Stimulated activated CD4-positive, alpha-beta T cell treated with anti-CD3 and anti-CD28 coated beads, Interleukin-2, amount 100 ng/mL, for 24 hours (primary cell): Measurements from ENCODE around the gene C1orf216.
A peak's percentile ranks its signal among the peaks of the same experiment; 100 is the strongest.
"Not testable (repeated sequence)": the region's sequence is repeated elsewhere in the genome, so short reads cannot be mapped to it uniquely, and the experiment has no call there.

Experiments used
- DNase-seq, 2 donors: peaks; one replicate each; pipeline ENCODE4 v3.0.0-alpha.2; 2020

C1orf216 gene

DNA sequence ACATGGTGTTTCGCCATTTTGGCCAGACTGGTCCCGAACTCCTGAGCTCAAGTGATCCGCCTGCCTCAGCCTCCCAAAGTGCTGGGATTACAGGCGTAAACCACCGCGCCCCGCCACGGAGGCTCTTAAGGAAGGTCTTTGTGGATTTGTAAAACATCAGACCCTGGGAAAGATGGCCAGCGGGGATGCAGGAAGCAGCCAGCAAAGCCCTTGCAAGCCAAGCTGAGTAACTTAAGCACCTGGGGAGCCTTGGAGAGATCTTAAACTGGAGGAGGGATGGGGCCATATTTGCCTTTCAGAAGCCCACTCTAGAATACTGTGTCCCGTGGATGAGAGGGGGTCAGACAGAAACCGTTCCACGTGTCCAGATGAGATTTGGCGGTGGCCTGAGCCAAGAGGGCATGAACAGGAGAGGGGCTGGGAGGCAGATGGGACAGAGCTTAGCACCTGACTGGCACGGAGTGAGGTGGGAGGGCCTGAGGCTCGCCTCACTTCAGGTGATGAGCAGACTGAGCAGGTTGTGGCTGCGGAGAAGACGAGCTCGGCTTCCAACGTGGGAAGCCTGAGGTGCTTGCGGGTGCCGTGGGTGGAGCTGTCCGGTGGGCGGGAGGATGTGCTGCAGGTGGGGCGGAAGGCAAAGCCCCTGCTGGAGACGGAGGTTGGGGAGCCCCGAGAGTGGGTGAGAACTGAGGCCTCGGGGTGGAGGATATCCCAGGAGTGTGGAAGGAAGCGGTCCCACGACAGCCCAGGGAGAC, 11.7 kb downstream of the C1orf216 start:
- DNase-seq = peak in 1 of 2 donors; percentile 22

DNA sequence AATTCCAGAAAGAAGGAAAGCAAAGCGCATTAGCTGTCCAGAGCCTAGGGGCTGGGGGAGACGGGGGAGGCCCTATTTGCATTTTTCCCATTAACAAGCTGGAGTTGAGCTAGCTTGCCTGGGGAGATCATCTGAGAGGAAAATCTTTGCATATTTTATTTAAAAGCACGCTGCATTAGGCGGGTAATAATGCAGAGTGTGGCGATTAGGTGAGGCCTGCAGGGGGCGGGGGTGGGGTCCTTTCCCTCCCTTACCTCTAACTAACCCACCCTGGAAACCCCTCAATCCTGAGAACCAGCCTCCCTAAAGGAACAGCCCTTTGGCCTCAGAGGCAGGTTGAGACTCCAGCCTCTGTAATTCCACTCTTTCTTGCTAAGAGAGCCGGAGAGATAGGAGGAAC, 16.2 kb downstream of the C1orf216 start:
- DNase-seq = no peak

DNA sequence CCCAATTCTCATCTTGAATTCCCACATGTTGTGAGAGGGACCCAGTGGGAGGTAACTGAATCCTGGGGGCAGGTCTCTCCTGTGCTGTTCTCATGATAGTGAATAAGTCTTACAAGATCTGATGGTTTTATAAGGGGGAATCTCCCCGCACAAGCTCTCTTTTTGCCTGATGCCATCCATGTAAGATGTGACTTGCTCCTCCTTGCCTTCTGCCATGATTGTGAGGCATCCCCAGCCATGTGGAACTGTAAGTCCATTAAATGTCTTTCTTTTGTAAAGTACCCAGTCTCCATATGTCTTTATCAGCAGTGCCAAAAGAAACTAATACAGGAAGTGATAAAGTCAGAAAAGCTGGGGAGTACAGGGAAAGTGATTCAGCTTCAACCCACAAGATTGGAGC, 19.5 kb downstream of the C1orf216 start:
- DNase-seq = not testable (repeated sequence)

DNA sequence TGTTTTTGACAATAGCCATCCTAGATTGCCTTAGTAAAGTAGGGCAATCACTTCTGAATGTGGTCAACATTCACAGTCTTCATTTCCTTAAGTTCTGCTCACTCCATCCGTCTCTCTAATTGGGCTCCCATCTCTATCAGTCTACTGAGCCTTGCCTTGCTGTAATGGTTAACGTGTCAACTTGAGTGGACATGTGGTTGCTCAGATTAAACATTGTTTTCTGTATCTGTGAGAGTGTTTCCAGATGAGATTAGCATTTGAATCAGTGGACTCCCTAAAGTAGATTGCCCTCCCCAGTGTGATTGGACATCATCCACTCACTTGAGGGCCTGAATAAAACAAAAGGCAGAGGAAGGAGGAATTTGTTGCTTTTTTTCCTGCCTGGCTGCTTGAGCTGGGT, 26.4 kb downstream of the C1orf216 start:
- DNase-seq = no peak

DNA sequence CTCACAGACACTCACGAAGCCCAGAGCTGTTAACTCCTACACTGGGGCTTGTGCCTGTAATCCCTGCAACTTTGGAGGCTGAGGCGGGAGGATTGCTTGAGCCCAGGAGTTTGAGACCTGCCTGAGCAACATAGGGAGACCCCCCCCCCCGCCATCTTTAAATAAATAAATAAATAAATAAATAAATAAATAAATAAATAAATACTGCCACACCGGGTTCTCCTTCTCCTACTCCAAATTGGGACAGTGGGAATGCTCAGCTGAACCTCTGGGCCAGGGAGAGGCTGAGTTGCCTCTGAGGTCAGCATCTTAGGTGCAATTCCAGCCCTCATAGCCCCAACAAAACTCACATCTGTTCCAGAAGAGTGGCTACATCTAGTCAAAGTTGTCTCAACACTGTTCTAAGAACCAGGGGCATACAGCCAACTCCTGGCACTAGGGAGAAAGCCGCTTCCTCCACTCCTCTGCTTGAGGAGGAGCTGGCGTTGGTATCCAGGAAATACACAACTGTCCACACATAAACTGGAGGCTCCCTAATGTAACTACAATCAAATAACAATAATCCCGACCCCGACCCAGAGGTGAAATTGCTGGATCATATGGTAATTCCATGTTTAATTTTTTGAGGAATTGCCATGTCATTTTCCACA, 27.0 kb downstream of the C1orf216 start:
- no peak for DNase-seq

DNA sequence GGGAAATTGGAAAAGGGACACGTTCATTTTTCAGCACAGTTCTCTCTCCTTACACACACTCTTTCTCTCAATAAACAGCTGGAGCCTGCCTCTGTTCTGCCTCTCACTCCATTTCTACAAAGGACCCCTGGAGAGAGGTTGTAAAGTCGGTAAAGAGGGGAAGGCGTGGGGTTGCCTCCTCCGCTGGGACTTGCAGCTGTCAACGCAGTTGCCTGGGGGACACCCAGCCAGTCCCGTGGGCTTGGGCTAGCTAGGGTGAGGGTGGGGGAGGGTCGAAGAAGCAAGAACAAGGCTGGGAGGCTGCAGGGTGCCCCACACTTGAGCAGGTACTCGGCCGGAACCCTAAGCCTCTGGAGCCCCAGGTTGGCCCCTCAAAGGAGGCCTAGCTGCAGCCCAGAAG, 27.6 kb downstream of the C1orf216 start:
- DNase-seq = no peak

DNA sequence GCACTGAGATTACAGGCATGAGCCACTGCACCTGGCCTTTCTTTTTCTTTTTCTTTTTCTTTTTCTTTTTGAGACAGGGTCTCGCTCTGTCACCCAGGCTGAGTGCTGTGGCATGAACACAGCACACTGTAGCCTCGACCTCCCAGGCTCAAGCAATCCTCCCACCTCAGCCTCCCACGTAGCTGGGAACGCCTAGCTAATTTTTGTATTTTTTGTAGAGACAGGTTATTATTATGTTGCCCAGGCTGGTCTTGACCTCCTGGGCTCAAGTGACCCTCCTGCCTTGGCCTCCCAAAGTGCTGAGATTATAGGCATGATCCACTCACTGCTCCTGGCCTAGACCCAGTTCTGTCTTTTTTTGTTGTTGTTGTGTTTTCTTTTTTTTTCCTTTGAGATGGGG, 28.6 kb downstream of the C1orf216 start:
- DNase-seq = not testable (repeated sequence)

DNA sequence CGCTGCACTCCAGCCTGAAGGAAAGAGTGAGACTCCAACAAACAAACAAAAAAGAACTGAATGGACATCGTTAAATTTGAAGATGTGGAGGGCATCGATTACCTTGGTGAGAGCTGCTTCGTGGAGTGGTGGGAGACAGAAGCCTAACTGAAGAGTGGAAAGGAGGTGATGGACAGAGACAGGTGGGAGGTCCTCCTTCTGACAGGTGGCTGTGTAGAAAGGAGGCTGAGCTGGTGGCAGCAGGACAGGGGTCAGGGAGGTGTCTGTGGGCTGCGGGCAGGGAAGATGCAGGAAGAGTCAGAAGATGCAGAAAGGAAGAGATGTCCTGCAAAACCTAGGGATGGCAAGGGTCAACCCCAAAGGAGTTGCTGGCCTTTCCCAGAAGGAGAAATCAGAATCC, 30.5 kb downstream of the C1orf216 start:
- no peak for DNase-seq

DNA sequence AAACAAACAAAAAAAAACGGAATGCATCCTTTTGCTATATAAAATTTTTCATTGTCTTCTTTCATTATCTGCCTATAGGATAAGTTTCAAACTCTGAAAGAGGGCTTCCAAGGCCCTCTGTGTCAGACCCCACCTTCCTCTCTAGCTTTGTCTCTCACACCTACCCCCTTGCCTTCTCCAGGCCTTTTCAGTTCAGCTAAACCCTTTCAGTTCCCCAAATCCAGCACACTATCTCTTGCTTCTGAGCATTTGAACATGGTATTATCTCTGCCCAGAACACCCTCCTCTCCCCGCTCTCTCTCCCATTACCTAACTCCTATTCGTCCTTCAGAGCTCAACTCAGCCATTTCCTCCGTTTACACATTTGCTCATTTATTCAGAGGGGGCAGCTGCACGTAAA, 35.7 kb downstream of the C1orf216 start:
- no peak for DNase-seq

DNA sequence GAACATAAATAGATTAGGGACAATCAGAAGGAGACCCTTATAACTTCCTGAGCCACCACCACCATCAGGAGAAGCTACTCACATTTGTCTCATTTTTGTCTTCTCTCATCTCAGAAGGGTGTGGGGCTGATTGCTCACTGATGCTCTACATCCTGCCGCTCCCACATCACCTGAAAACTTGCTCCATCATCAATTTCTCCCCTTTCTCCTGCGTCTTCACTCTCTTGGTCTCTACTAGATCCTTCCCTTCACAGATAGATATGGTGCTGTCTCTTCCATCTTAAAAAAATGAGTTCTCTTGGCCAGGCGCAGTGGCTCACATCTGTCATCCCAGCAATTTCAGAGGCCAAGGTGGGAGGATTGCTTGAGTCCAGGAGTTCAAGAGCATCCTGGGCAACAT, 38.4 kb downstream of the C1orf216 start:
- DNase-seq = no peak

DNA sequence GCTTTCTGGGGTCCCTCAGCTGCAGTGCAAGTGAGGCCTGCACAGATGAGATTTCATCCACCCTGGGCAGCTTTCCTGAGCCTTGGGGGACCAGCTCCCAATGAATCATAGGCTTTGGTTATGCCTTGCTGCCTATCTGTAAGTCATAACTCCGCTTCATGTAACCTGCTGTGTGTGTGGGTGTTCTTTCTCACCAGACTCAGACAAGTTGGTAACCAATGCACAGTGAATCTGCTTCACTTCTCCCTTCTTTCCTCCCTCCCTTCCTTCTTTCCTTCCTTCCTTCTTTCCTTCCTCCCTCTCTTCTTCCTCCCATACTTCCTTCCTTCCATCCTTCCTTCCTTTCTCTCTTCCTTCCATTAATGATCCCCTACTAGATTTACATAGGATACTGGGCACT, 42.9 kb downstream of the C1orf216 start:
- DNase-seq = no peak

DNA sequence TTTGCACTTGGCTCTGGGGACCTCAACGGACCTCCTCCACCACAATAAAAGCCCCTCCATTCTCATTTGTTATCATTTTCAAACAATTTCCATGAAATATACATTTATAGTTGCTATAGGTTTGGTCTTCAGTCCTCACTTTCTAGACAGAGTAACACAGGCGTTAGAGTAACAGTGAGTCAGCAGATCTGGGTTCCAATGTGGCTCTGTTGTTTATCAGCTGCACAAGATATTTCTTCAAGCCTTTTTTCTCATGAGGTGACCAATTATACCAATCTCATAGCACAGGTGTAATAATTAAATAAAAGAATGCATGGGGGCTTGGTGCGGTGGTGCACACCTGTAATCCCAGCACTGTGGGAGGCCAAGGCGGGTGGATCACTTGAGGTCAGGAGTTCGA, 44.6 kb downstream of the C1orf216 start:
- DNase-seq = no peak

DNA sequence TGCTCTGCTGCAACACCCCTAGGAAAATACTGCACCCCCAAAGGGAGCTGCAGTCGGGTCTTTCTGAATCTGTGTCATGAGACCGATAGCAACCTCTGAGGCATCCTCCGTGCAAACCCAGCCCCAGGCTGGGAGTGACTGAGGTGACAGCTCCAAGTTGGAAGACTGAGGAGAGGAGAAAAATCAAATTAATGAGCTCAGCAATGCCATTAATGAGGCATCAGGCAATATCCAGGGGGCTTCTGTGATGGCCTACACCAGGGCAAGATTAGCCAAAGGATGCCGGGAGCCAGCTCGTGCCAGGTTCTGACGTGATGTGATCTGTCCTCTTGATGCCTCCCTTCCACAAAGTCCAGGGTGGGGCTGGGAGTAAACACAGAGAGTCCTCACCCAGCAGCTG, 46.6 kb downstream of the C1orf216 start:
- no peak for DNase-seq

DNA sequence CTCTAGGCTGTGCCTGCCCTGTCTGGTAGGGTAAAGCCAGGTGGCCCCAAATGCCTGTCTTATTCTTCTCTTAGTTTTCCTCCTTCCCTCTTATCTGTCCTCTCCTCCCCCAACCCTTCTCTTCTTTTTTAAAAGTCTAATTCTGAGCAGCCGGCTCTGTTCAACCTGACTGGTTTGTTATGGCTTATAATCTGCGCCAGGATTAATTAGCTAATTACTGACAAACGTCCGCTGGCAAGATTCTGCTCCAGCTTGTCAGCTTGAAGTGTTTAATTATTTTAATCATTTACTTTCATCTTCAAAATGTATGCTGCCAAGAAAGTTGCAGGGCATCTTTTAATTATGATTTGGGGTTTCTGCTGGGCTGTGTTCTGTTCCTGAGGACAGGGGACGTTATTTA, 50.2 kb downstream of the C1orf216 start:
- no peak for DNase-seq

DNA sequence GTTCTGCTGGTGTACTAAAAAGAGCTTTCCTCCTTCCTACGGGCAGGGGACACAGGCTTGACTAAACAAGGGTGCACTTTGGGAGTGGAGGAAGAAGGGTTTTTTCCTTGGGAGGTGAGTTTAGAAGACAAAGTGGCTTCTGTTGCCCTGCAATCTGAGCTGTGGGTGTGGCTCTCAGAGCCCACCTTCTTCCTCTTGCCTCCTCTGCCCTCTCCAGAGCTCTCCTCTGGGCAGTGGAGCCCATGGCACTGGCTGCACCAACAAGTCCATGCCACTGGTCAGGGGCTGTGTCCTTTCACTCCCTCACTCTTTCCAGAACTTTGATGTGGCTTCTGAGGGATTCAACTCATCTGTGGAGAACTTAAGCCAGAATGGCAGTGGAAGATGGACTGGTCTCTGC, 51.8 kb downstream of the C1orf216 start:
- DNase-seq = no peak

DNA sequence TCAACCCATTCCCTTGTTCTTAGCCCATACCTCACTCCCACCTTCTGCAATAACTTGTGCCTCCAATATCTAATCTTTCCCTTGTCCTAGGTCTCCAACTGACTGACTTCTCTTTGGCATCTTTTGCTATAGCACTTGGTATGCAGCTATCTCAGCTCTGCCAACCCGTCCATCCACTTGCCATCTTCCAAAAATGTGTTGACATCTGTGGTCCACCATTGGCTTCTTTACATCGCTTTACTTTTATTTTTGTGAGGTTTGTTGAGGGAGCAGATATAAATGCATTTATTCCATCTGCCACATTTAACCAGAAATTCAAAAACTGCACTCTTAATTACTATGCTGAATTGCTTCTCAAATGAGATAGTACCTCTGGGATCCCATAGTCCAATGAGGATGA, 52.5 kb downstream of the C1orf216 start:
- no peak for DNase-seq
